Keratinocyte (primary cell): Measurements from ENCODE around the gene ZNG1A. TPM values are rescaled to one million over a fixed set of nuclear protein-coding genes. Genes with fewer than 3 reads are reported as not detected.
"Not testable (repeated sequence)": the region's sequence is repeated elsewhere in the genome, so short reads cannot be mapped to it uniquely, and the experiment has no call there.

Experiments used
- DNase-seq: peaks from one replicate; pipeline ENCODE4 v3.0.0-alpha.2; 2011; ENCODE audit warnings: low read depth, missing footprints, low spot score
- FAIRE-seq: peaks from 2 replicates; lab custom pipeline; 2011; peaks lifted over from hg19 to GRCh38; lab: Jason Lieb, UNC
- H2AFZ ChIP-seq: 2 replicates; pipeline ENCODE4 v1.6.0; 2012; ENCODE audit warnings: low read length, control low read depth, inconsistent platforms; ENCODE audit not compliant: control insufficient read depth
- H3K27ac ChIP-seq: 2 replicates; pipeline ENCODE4 v1.5.1; 2011; ENCODE audit warnings: low read length; ENCODE audit not compliant: control insufficient read depth, insufficient read depth
- H3K27me3 ChIP-seq: 3 replicates; pipeline ENCODE4 v1.6.0; 2011; ENCODE audit warnings: low read length; ENCODE audit not compliant: control insufficient read depth, insufficient read depth; ENCODE audit errors: extremely low read depth
- H3K36me3 ChIP-seq, 2 experiments: 2 replicates in 1 of 2; 3 replicates in 1 of 2; pipeline ENCODE4 v1.5.1; 2011; ENCODE audit warnings: low read length in 2 of 2, mild to moderate bottlenecking in 1 of 2; ENCODE audit not compliant: control insufficient read depth in 2 of 2, insufficient read depth in 2 of 2; ENCODE audit errors: extremely low read depth in 1 of 2
- H3K4me1 ChIP-seq: 3 replicates; pipeline ENCODE4 v1.5.1; 2011; ENCODE audit warnings: low read length; ENCODE audit not compliant: control insufficient read depth, insufficient read depth; ENCODE audit errors: extremely low read depth
- H3K4me2 ChIP-seq: 3 replicates; pipeline ENCODE4 v1.6.0; 2011; ENCODE audit warnings: low read depth, low read length; ENCODE audit not compliant: control insufficient read depth, insufficient read depth; ENCODE audit errors: extremely low read depth
- H3K4me3 ChIP-seq, 3 experiments: fragments of 200-600 bp in 1 of 3; sonication (generic) in 1 of 3; 2 replicates in 2 of 3; 3 replicates in 1 of 3; pipeline ENCODE4 v1.5.1; 2011 to 2016; ENCODE audit warnings: low read length in 3 of 3, mild to moderate bottlenecking in 3 of 3, control low read depth in 2 of 3, inconsistent platforms in 1 of 3, low read depth in 1 of 3, mixed read lengths in 1 of 3, mixed run types in 1 of 3, moderate library complexity in 1 of 3; ENCODE audit not compliant: control insufficient read depth in 2 of 3, insufficient read depth in 2 of 3; ENCODE audit errors: extremely low read depth in 1 of 3
- H3K79me2 ChIP-seq: 2 replicates; pipeline ENCODE4 v1.6.0; 2012; ENCODE audit warnings: low read length; ENCODE audit not compliant: control insufficient read depth, insufficient read depth
- H3K9ac ChIP-seq: 3 replicates; pipeline ENCODE4 v1.6.0; 2011; ENCODE audit warnings: low read length; ENCODE audit not compliant: control insufficient read depth, insufficient read depth; ENCODE audit errors: extremely low read depth
- H3K9me1 ChIP-seq: 3 replicates; pipeline ENCODE4 v1.6.0; 2011; ENCODE audit warnings: low read length; ENCODE audit not compliant: control insufficient read depth, insufficient read depth; ENCODE audit errors: extremely low read depth
- H3K9me3 ChIP-seq: 2 replicates; pipeline ENCODE4 v1.5.1; 2012; ENCODE audit warnings: low read depth, low read length; ENCODE audit not compliant: control insufficient read depth
- H4K20me1 ChIP-seq: 3 replicates; pipeline ENCODE4 v1.6.0; 2011; ENCODE audit warnings: low read length; ENCODE audit not compliant: control insufficient read depth, insufficient read depth; ENCODE audit errors: extremely low read depth
- dilution Hi-C: fragments of 300-500 bp; cut with MboI; formaldehyde crosslinking; loops from one replicate; pipeline ENCODE4 v1.7.0; 2020; ENCODE audit warnings: low sequenced_read_pairs; ENCODE audit not compliant: extremely low pct_ligation_motif_present
- polyA plus RNA-seq, 5 experiments: library from polyadenylated mRNA; depleted of rRNA in 3 of 5; stranded (reverse) in 3 of 5; stranded (forward) in 1 of 5; unstranded in 1 of 5; fragments of >200 nt; gene quantifications; 1 replicate in 1 of 5; 2 replicates in 3 of 5; 3 replicates in 1 of 5; pipeline versions ENCODE4 v1.2.1 to v1.2.3, GENCODE V29; 2011 to 2012; ENCODE audit warnings: missing spikeins in 2 of 5, low read depth in 1 of 5, low replicate concordance in 1 of 5

The ZNG1A gene
- polyA plus RNA-seq, 1 donor (not counting 4 experiments of a cell fraction or from before 2014, with no cell fraction given) = 50.0 TPM

- FAIRE-seq, H4K20me1 ChIP-seq, H3K27ac ChIP-seq, H3K79me2 ChIP-seq, DNase-seq, H2AFZ ChIP-seq, H3K9ac ChIP-seq, H3K27me3 ChIP-seq, H3K4me2 ChIP-seq, H3K9me1 ChIP-seq, H3K9me3 ChIP-seq, H3K36me3 ChIP-seq, dilution Hi-C loops, H3K4me3 ChIP-seq, H3K4me1 ChIP-seq: not testable (repeated sequence)
Measured at GRCh38 chr9:94992-95391, 83.9 kb downstream of the ZNG1A start.

GRCh38 chr9:94323-94722 is 84.5 kb downstream of the ZNG1A start:
- H3K27ac ChIP-seq, H2AFZ ChIP-seq, FAIRE-seq, H4K20me1 ChIP-seq, H3K4me1 ChIP-seq, H3K4me3 ChIP-seq, H3K9ac ChIP-seq, H3K79me2 ChIP-seq, H3K36me3 ChIP-seq, DNase-seq, dilution Hi-C loops, H3K27me3 ChIP-seq, H3K9me3 ChIP-seq, H3K9me1 ChIP-seq, H3K4me2 ChIP-seq: not testable (repeated sequence)

GRCh38 chr9:93909-94308 is 84.9 kb downstream of the ZNG1A start:
- H3K9ac ChIP-seq, H3K4me2 ChIP-seq, FAIRE-seq, DNase-seq, H3K36me3 ChIP-seq, H3K27ac ChIP-seq, dilution Hi-C loops, H3K4me3 ChIP-seq, H3K79me2 ChIP-seq, H2AFZ ChIP-seq, H3K27me3 ChIP-seq, H3K4me1 ChIP-seq, H3K9me1 ChIP-seq, H4K20me1 ChIP-seq, H3K9me3 ChIP-seq: not testable (repeated sequence)

- H3K9me3 ChIP-seq, H3K27me3 ChIP-seq, H3K27ac ChIP-seq, H3K9ac ChIP-seq, H3K36me3 ChIP-seq, H2AFZ ChIP-seq, dilution Hi-C loops, H3K4me1 ChIP-seq, H3K4me2 ChIP-seq, H3K9me1 ChIP-seq, H3K4me3 ChIP-seq, FAIRE-seq, H3K79me2 ChIP-seq, H4K20me1 ChIP-seq: not testable (repeated sequence)
- peak; percentile 0 for DNase-seq
Measured at GRCh38 chr9:90851-91250, 88.0 kb downstream of the ZNG1A start.

GRCh38 chr9:88396-89037 is 90.3 kb downstream of the ZNG1A start:
- H3K4me3 ChIP-seq, H2AFZ ChIP-seq, dilution Hi-C loops: not testable (repeated sequence)

More at GRCh38 chr9:88396-89037, 90.3 kb downstream of the ZNG1A start:
- not testable (repeated sequence) for H3K36me3 ChIP-seq, H3K9me3 ChIP-seq, H3K9ac ChIP-seq, H3K27me3 ChIP-seq, FAIRE-seq, H3K4me2 ChIP-seq, H3K9me1 ChIP-seq, H3K27ac ChIP-seq, H4K20me1 ChIP-seq, H3K79me2 ChIP-seq, DNase-seq, H3K4me1 ChIP-seq
